HepG2 (cell line): Measurements from ENCODE around the gene PNPLA2. TPM values are rescaled to one million over a fixed set of nuclear protein-coding genes. Genes with fewer than 3 reads are reported as not detected.

Source experiments
- ARID2 ChIP-seq: sonication (generic); formaldehyde crosslinking; IDR thresholded peaks from 2 replicates; pipeline ENCODE4 v1.8.1; 2022; ENCODE audit warnings: mild to moderate bottlenecking, missing genetic modification reagents, borderline replicate concordance
- FOXO1 ChIP-seq: sonication (generic); formaldehyde crosslinking; IDR thresholded peaks from 2 replicates; pipeline ENCODE4 v1.4.0; 2020; ENCODE audit warnings: missing genetic modification reagents
- ISL2 ChIP-seq: sonication (generic); formaldehyde crosslinking; IDR thresholded peaks from 2 replicates; pipeline ENCODE4 v1.5.0; 2020; ENCODE audit warnings: missing genetic modification reagents
- MTERF4 ChIP-seq: sonication (generic); formaldehyde crosslinking; IDR thresholded peaks from 2 replicates; pipeline ENCODE4 v1.8.0; 2023; ENCODE audit warnings: mild to moderate bottlenecking, missing genetic modification reagents
- MXD1 ChIP-seq: sonication (generic); formaldehyde crosslinking; IDR thresholded peaks from 2 replicates; pipeline ENCODE4 v1.4.0; 2020; ENCODE audit warnings: mild to moderate bottlenecking, missing genetic modification reagents
- PHF21A ChIP-seq: sonication (generic); formaldehyde crosslinking; IDR thresholded peaks from 2 replicates; pipeline ENCODE4 v1.5.0; 2020; ENCODE audit warnings: mild to moderate bottlenecking, missing genetic modification reagents
- SMC3 ChIP-seq: IDR thresholded peaks from 2 replicates; pipeline ENCODE4 v1.6.1; 2011; ENCODE audit warnings: low read length, improper control_type of control experiment
- SNAPC2 ChIP-seq: sonication (generic); formaldehyde crosslinking; IDR thresholded peaks from 2 replicates; pipeline ENCODE4 v1.8.1; 2022; ENCODE audit warnings: mild to moderate bottlenecking, missing genetic modification reagents
- TRIM22 ChIP-seq: fragments of 450-650 bp; IDR thresholded peaks from 2 replicates; pipeline ENCODE4 v1.6.1; 2017
- ZNF740 ChIP-seq: sonication (generic); formaldehyde crosslinking; IDR thresholded peaks from 2 replicates; pipeline ENCODE4 v1.4.0; 2020; ENCODE audit warnings: missing genetic modification reagents
- ZSCAN21 ChIP-seq: sonication (generic); formaldehyde crosslinking; IDR thresholded peaks from 2 replicates; pipeline ENCODE4 v1.8.0; 2022; ENCODE audit warnings: mild to moderate bottlenecking, missing genetic modification reagents, moderate library complexity, borderline replicate concordance
- polyA plus RNA-seq, 8 experiments: library from polyadenylated mRNA; depleted of rRNA in 3 of 8; stranded (reverse) in 7 of 8; unstranded in 1 of 8; fragments of >200 nt; fragmentation: Illumina TruSeq in 4 of 8; extraction: Trizol in 4 of 8; gene quantifications; 2 replicates each; pipeline versions ENCODE4 v1.2.1 to v1.2.3, GENCODE V29; 2011 to 2016; ENCODE audit warnings: low read depth in 4 of 8, missing spikeins in 1 of 8, mixed read lengths in 1 of 8; ENCODE audit not compliant: insufficient read depth in 1 of 8
- total RNA-seq, 5 experiments: library from RNA; depleted of rRNA; stranded (reverse); fragments of >200 nt; fragmentation: Illumina TruSeq; extraction: Trizol; gene quantifications; 2 replicates each; pipeline ENCODE4 v1.2.3, GENCODE V29; 2016; ENCODE audit warnings: low read depth in 1 of 5
- TF ChIP-seq, protein P1 (sequence below): sonication (generic); formaldehyde crosslinking; IDR thresholded peaks from 2 replicates; pipeline ENCODE4 v1.9.0; 2022; ENCODE audit warnings: missing genetic modification reagents, mild to moderate bottlenecking, borderline replicate concordance
- TF ChIP-seq, protein P2 (sequence below): sonication (generic); formaldehyde crosslinking; IDR thresholded peaks from one replicate; pipeline ENCODE4 v1.5.1; 2020; ENCODE audit warnings: mild to moderate bottlenecking, missing genetic modification reagents; ENCODE audit errors: not compliant biosample characterization
- TF ChIP-seq, protein P3 (sequence below): sonication (generic); formaldehyde crosslinking; IDR thresholded peaks from 2 replicates; pipeline ENCODE4 v1.5.1; 2020; ENCODE audit warnings: missing genetic modification reagents, mild to moderate bottlenecking, borderline replicate concordance

PNPLA2 gene
- total and polyA plus RNA-seq, 2 of the 13 experiments (the other 11 are each of a cell fraction or from before 2014, with no cell fraction given): 10.5 to 43.2 TPM

DNA sequence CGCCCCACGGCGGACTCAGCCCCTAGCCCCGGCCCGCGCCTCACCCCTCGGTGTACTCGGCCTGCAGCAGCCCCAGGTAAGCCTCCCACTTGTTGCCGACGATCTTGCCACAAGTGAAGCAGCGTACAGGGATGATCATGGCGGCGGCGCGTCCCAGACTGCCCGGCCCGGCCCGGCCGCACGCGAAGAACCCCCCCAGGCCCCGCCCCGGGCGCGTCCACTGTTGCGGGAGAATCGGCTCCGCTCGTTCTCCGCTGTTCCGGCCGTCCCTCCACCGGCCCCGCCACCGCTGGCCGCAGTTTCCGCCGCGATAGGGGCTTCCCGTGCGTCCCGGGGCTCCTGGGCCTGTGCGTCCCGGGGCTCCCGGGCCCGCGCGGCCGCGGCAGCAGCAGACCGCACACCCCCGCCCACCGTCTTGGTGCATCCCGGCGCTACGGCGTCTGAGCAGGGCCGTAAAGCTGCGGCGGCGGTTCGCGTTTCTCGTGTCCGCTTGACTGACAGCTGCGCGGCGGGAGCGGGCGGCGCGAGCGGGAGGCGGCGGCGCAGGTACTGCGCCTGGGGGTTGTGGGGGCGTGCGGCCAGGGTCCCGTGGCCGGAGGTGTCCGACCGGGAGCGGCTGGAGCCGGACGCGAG lies 23.8 kb downstream of the PNPLA2 start, which contains the start of the genes POLR2L and TSPAN4 (continued):
- TF ChIP-seq, protein P1, sequence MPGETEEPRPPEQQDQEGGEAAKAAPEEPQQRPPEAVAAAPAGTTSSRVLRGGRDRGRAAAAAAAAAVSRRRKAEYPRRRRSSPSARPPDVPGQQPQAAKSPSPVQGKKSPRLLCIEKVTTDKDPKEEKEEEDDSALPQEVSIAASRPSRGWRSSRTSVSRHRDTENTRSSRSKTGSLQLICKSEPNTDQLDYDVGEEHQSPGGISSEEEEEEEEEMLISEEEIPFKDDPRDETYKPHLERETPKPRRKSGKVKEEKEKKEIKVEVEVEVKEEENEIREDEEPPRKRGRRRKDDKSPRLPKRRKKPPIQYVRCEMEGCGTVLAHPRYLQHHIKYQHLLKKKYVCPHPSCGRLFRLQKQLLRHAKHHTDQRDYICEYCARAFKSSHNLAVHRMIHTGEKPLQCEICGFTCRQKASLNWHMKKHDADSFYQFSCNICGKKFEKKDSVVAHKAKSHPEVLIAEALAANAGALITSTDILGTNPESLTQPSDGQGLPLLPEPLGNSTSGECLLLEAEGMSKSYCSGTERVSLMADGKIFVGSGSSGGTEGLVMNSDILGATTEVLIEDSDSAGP: no peak
- peak; percentile 67; the same call in 1 of the 2 replicates for TF ChIP-seq SNAPC2 (CRISPR knock-in tag)
- no peak; the same call in 1 of the 2 replicates for TF ChIP-seq PHF21A (CRISPR knock-in tag)
- no peak for TF ChIP-seq ISL2
- no peak for TF ChIP-seq SMC3
- 0 out of 2 replicates have a peak, but pooled peaks have one; percentile 41 for TF ChIP-seq ARID2 (CRISPR knock-in tag)
- peak; percentile 78 for TF ChIP-seq ZNF740
- TF ChIP-seq FOXO1 (CRISPR knock-in tag): no peak
- peak; percentile 90 for TF ChIP-seq MXD1 (CRISPR knock-in tag)
- TF ChIP-seq, protein P2, sequence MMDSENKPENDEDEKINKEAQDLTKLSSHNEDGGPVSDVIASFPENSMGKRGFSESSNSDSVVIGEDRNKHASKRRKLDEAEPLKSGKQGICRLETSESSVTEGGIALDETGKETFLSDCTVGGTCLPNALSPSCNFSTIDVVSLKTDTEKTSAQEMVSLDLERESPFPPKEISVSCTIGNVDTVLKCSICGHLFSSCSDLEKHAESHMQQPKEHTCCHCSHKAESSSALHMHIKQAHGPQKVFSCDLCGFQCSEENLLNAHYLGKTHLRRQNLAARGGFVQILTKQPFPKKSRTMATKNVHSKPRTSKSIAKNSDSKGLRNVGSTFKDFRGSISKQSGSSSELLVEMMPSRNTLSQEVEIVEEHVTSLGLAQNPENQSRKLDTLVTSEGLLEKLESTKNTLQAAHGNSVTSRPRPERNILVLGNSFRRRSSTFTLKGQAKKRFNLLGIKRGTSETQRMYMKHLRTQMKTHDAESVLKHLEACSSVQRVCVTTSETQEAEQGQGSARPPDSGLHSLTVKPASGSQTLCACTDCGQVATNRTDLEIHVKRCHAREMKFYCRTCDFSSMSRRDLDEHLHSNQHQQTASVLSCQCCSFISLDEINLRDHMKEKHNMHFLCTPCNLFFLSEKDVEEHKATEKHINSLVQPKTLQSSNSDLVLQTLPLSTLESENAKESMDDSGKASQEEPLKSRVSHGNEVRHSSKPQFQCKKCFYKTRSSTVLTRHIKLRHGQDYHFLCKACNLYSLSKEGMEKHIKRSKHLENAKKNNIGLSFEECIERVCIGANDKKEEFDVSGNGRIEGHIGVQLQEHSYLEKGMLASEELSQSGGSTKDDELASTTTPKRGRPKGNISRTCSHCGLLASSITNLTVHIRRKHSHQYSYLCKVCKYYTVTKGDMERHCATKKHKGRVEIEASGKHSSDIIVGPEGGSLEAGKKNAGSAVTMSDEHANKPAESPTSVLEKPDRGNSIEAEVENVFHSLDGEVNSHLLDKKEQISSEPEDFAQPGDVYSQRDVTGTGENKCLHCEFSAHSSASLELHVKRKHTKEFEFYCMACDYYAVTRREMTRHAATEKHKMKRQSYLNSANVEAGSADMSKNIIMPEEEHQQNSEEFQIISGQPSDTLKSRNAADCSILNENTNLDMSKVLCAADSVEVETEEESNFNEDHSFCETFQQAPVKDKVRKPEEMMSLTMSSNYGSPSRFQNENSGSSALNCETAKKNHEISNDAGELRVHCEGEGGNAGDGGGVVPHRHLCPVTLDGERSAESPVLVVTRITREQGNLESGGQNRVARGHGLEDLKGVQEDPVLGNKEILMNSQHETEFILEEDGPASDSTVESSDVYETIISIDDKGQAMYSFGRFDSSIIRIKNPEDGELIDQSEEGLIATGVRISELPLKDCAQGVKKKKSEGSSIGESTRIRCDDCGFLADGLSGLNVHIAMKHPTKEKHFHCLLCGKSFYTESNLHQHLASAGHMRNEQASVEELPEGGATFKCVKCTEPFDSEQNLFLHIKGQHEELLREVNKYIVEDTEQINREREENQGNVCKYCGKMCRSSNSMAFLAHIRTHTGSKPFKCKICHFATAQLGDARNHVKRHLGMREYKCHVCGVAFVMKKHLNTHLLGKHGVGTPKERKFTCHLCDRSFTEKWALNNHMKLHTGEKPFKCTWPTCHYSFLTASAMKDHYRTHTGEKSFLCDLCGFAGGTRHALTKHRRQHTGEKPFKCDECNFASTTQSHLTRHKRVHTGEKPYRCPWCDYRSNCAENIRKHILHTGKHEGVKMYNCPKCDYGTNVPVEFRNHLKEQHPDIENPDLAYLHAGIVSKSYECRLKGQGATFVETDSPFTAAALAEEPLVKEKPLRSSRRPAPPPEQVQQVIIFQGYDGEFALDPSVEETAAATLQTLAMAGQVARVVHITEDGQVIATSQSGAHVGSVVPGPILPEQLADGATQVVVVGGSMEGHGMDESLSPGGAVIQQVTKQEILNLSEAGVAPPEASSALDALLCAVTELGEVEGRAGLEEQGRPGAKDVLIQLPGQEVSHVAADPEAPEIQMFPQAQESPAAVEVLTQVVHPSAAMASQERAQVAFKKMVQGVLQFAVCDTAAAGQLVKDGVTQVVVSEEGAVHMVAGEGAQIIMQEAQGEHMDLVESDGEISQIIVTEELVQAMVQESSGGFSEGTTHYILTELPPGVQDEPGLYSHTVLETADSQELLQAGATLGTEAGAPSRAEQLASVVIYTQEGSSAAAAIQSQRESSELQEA (CRISPR knock-in tag): no peak
- TF ChIP-seq TRIM22: no peak
- no peak for TF ChIP-seq ZSCAN21 (CRISPR knock-in tag)
- no peak for TF ChIP-seq MTERF4 (CRISPR knock-in tag)
- TF ChIP-seq, protein P3, sequence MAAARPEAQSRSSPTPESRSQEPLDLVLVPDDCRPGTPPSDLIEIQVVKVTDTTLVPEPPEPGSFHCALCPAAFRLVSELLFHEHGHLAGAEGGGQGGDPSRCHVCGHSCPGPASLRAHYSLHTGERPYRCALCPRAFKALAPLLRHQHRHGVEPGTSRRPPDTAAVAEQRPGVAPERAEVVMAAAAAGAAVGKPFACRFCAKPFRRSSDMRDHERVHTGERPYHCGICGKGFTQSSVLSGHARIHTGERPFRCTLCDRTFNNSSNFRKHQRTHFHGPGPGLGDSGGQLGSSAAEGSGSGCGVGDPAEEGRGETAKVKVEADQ (CRISPR knock-in tag): no peak; the same call in 1 of the 2 replicates
